GM18858 (cell line): Measurements from ENCODE around the gene APC.

Experiments
- ATAC-seq: cut with Tn5 transposase; IDR thresholded peaks from one replicate; pipeline ENCODE4 v1.9.1; 2021; ENCODE audit not compliant: unreplicated experiment

Gene APC

GRCh38 chr5:112737463-112738190 is at the start of gene APC:
Gene APC (plus strand): TSS chr5:112737885. CDS start chr5:112754891, 17,006 bp downstream.
- peak; percentile 94 for ATAC-seq

GRCh38 chr5:112689155-112689909 is 48.4 kb upstream of the APC start:
- ATAC-seq: no peak

GRCh38 chr5:112690605-112691338 is 46.9 kb upstream of the APC start:
- ATAC-seq: no peak

- ATAC-seq: no peak
Measured at GRCh38 chr5:112691339-112691680, 46.4 kb upstream of the APC start.

GRCh38 chr5:112691758-112692157 is 45.9 kb upstream of the APC start:
- ATAC-seq: no peak

GRCh38 chr5:112692472-112692871 is 45.2 kb upstream of the APC start:
- ATAC-seq: no peak

- ATAC-seq: no peak
Measured at GRCh38 chr5:112693301-112693700, 44.4 kb upstream of the APC start.

- ATAC-seq: no peak
Measured at GRCh38 chr5:112694853-112695709, 42.6 kb upstream of the APC start.

- no peak for ATAC-seq
Measured at GRCh38 chr5:112696786-112697185, 40.9 kb upstream of the APC start.

- ATAC-seq: no peak
Measured at GRCh38 chr5:112697322-112697721, 40.4 kb upstream of the APC start.

GRCh38 chr5:112697833-112698232 is 39.9 kb upstream of the APC start:
- no peak for ATAC-seq

- no peak for ATAC-seq
Measured at GRCh38 chr5:112703866-112704820, 33.5 kb upstream of the APC start.

- ATAC-seq: no peak
Measured at GRCh38 chr5:112706446-112707016, 31.2 kb upstream of the APC start.

- peak; percentile 91 for ATAC-seq
Measured at GRCh38 chr5:112707187-112708102, 30.2 kb upstream of the APC start.

- ATAC-seq: no peak
Measured at GRCh38 chr5:112708103-112708622, 29.5 kb upstream of the APC start.

- ATAC-seq: no peak
Measured at GRCh38 chr5:112709416-112709815, 28.3 kb upstream of the APC start.

GRCh38 chr5:112710896-112711295 is 26.8 kb upstream of the APC start:
- ATAC-seq: no peak

GRCh38 chr5:112711436-112711835 is 26.2 kb upstream of the APC start:
- ATAC-seq: no peak
